Measurements from ENCODE around the gene UVRAG.

Gene UVRAG

GRCh38 chr11:76173663-76174062 is 358.7 kb downstream of the UVRAG start:
- no peak for DNase-seq

DNA sequence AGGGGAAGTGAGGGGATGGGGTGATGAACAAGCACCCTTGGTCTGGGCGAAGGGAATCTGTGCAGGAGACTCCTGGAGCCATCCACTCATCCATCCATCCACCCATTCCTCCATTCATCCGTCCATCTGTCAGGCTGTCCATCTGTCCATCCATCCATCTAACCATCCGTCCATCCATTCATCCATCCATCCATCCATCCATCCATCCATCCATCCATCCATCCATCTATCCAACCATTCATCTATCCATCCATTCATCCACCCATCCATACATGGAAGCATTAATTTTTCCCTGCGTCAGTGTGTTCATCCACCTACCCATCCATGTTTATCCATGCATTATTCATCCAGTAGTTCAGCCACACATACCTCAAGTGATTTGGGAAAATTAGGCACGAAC is 359.3 kb downstream of the UVRAG start:
- no peak for DNase-seq

GRCh38 chr11:76175783-76176182 is 360.8 kb downstream of the UVRAG start:
- no peak for DNase-seq

- no peak for DNase-seq
Measured at GRCh38 chr11:76176463-76176862, 361.5 kb downstream of the UVRAG start.

GRCh38 chr11:76177250-76177686 is 362.3 kb downstream of the UVRAG start:
- no peak for DNase-seq

GRCh38 chr11:76179147-76179546 is 364.1 kb downstream of the UVRAG start:
- DNase-seq = no peak

GRCh38 chr11:76181371-76181770 is 366.4 kb downstream of the UVRAG start:
- no peak for DNase-seq

GRCh38 chr11:76184551-76184993 is 369.6 kb downstream of the UVRAG start:
- no peak for DNase-seq

DNA sequence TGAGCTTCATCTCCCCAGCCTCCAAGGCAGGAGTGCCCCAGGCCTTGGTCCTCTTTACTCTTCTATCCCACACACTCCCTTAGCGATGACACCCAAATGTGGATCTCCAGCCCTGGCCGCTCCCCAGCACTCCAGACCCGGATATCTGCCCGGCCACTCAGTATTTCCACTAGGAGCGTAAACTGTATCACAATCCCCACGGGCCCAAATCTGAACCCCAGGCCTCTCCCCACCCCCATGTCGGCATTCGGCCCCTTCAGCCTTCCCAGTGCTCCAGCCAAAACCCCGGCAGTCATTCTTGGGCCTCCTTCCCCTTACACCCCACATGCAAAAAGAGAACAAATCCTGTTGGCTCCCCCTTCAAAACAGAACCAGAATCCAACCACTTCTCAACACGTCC is 370.5 kb downstream of the UVRAG start:
- no peak for DNase-seq

DNA sequence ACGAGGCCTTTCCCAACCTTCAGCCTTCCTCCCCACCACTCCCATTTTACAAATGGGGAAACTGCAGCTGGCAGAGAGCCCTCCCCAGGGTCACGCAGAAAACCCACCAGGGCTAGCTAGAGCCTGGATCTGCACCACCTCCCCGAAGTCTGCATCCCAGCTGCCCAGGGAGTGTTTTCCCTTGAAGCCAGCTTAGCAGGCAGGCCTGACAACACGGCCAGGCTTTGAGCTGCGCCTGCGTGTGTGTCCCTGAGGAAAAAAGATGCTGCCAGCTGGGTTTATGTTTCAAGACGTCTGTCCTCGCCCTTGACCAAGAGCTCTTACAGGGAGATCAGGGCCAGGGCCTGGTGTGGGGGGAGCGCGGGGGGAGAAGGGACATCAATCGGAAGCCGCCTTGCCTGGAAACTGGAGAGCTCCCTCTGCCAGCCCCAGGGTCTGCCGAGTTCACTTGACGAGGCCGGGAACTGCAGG is 371.0 kb downstream of the UVRAG start:
- DNase-seq = no peak

GRCh38 chr11:76186776-76187279 is 371.8 kb downstream of the UVRAG start:
- DNase-seq = no peak

DNA sequence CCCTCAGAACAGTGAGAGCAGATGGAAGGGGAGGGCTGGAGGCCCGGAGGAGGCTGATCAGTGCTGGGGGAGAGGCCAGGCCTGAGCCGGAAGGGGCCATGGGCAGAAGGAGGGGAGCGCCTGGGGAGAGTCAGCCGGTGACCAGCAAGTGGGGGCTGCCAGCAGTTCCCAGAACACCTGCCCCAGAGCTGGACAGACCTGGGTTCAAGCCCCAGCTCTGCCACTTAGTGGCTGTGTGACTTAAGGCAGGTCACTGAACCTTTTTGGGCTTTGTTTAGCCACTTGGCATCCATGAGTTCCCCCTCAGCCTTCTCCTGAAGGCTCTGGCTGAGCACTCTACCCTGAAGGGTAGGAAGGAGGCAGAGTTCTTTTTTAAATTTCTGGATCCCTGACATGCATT is 373.9 kb downstream of the UVRAG start:
- no peak for DNase-seq

DNA sequence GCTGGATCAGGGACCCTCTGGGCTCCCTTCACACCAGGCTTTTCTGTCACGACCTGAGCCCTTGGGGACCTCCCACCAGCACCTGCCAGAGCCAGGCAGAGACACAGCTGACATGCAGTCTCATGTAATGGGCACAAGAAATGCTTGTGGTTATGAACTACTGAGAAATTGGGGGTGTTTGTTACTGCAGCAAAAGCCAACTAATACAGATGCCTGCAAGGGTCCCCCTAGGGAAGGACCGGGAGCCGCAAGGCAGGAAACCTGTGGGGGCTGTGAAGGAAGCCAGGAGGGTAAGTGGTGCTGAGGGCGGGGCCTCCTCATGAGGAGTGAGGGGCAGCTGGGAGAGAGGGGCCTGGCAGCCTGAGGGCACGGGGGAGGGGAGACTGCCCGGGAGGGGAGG is 374.7 kb downstream of the UVRAG start:
- no peak for DNase-seq

DNA sequence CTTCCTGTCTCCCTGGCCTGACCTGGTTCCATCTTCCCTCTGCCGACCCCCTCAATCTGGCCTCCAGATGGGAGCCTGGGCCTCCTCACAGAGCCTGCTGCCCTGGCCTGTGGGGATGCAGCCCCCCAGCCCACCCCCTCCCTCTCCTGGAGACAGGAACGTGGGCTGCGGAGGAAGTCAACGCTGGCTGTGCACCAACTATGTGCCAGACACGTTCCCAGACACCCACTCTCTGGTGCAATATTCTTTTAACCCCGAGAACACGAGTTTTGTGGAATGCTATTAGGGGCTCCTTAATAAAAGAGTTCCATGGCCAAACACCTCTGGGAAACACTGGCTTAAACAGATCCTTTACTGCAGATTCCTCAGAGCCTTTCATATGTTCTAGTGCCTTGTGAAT is 375.4 kb downstream of the UVRAG start:
- no peak for DNase-seq
